ENCODE results near the gene NUMB. TPM values are rescaled to one million over a fixed set of nuclear protein-coding genes. Genes with fewer than 3 reads are reported as not detected.

Gene NUMB
- total and polyA plus RNA-seq, 2 donors (not counting 1 experiment from before 2014, with no cell fraction given): 36.0 to 151 TPM

GRCh38 chr14:73255005-73255400 lies 203.3 kb downstream of the NUMB start:
- no peak for DNase-seq (ENCODE audit: low read depth in 2 of 2)
- TF ChIP-seq EZH2 (IDR thresholded peaks at IDR 0.05; ENCODE audit: low read length, missing control alignments): no peak
- no peak for TF ChIP-seq CTCF (conservative IDR thresholded peaks at IDR 0.05 in 1 of 2, IDR thresholded peaks at IDR 0.05 in 1 of 2; ENCODE audit: low read depth in 1 of 2, low read length in 2 of 2)
- H4K20me1 ChIP-seq (ENCODE audit: control insufficient read depth, extremely low read depth, insufficient read depth, low read length): no peaks in the 10 kb centered on the region
- H3K9ac ChIP-seq (ENCODE audit: insufficient read depth, low read length): no peak overlapping the region
- no peaks in the 10 kb centered on the region for H3K27me3 ChIP-seq (ENCODE audit: control insufficient read depth, insufficient read depth, low read length)
- no peaks in the 10 kb centered on the region for H3K36me3 ChIP-seq (ENCODE audit: control insufficient read depth, insufficient read depth, low read length)
- H3K4me1 ChIP-seq (ENCODE audit: control insufficient read depth, extremely low read depth, insufficient read depth, low read length): no peaks in the 10 kb centered on the region
- H3K27ac ChIP-seq (ENCODE audit: insufficient read depth, low read length): no peak overlapping the region
- no peak overlapping the region for H3K4me3 ChIP-seq (replicated peaks in 1 of 4; ENCODE audit: control extremely low read depth in 1 of 4, insufficient read depth in 1 of 4, low read depth in 3 of 4, low read length in 4 of 4)
- no peak overlapping the region for H3K4me2 ChIP-seq (ENCODE audit: extremely low read depth, insufficient read depth, low read length)
- H2AFZ ChIP-seq (ENCODE audit: low read length): no peak overlapping the region
- H3K9me3 ChIP-seq (ENCODE audit: control insufficient read depth, insufficient read depth, low read depth, low read length): no peaks in the 10 kb centered on the region
- no peaks in the 10 kb centered on the region for H3K79me2 ChIP-seq (ENCODE audit: control insufficient read depth, insufficient read depth, low read length)

- no peaks in the 10 kb centered on the region for H3K79me2 ChIP-seq (ENCODE audit: control insufficient read depth, insufficient read depth, low read length)
- no peak overlapping the region for H3K27ac ChIP-seq (ENCODE audit: insufficient read depth, low read length)
- H3K9ac ChIP-seq (ENCODE audit: insufficient read depth, low read length): no peak overlapping the region
- no peak overlapping the region for H3K4me2 ChIP-seq (ENCODE audit: extremely low read depth, insufficient read depth, low read length)
- H3K9me3 ChIP-seq (ENCODE audit: control insufficient read depth, insufficient read depth, low read depth, low read length): no peaks in the 10 kb centered on the region
- H3K36me3 ChIP-seq (ENCODE audit: control insufficient read depth, insufficient read depth, low read length): no peaks in the 10 kb centered on the region
- no peak for DNase-seq (ENCODE audit: low read depth in 2 of 2)
- H3K4me1 ChIP-seq (ENCODE audit: control insufficient read depth, extremely low read depth, insufficient read depth, low read length): no peaks in the 10 kb centered on the region
- H3K27me3 ChIP-seq (ENCODE audit: control insufficient read depth, insufficient read depth, low read length): no peaks in the 10 kb centered on the region
- no peak overlapping the region for H3K4me3 ChIP-seq (replicated peaks in 1 of 4; ENCODE audit: control extremely low read depth in 1 of 4, insufficient read depth in 1 of 4, low read depth in 3 of 4, low read length in 4 of 4)
- H4K20me1 ChIP-seq (ENCODE audit: control insufficient read depth, extremely low read depth, insufficient read depth, low read length): no peaks in the 10 kb centered on the region
- no peak overlapping the region for H2AFZ ChIP-seq (ENCODE audit: low read length)
- TF ChIP-seq CTCF (conservative IDR thresholded peaks at IDR 0.05 in 1 of 2, IDR thresholded peaks at IDR 0.05 in 1 of 2; ENCODE audit: low read depth in 1 of 2, low read length in 2 of 2) (no peak), EZH2 (IDR thresholded peaks at IDR 0.05; ENCODE audit: low read length, missing control alignments) (no peak)
Measured at GRCh38 chr14:73254247-73255004, 203.9 kb downstream of the NUMB start.

DNA sequence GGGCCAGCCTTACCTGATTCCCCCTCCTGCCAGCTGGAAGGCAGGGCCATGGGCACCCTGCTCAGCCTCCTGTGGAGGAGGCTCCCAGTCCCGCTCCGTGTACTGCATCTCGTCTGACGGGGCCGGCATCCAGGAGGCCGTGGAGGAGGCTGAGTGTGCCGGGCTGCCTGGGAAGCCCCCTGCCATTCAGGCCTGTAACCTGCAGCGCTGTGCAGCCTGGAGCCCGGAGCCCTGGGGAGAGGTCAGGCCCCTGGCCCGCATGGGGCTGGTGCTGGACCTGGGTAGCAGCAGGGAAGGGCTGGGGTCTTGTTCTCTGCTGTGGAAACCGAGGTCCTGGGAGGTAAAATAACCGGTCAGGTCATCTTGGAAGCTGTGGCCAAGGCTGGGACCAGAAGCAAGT lies 204.6 kb downstream of the NUMB start:
- TF ChIP-seq EZH2 (IDR thresholded peaks at IDR 0.05; ENCODE audit: low read length, missing control alignments) (no peak), CTCF (conservative IDR thresholded peaks at IDR 0.05 in 1 of 2, IDR thresholded peaks at IDR 0.05 in 1 of 2; ENCODE audit: low read depth in 1 of 2, low read length in 2 of 2) (no peak)

More for the DNA sequence above, 204.6 kb downstream of the NUMB start:
- no peaks in the 10 kb centered on the region for H4K20me1 ChIP-seq (ENCODE audit: control insufficient read depth, extremely low read depth, insufficient read depth, low read length)
- H3K4me3 ChIP-seq (replicated peaks in 1 of 4; ENCODE audit: control extremely low read depth in 1 of 4, insufficient read depth in 1 of 4, low read depth in 3 of 4, low read length in 4 of 4): no peak overlapping the region
- H3K79me2 ChIP-seq (ENCODE audit: control insufficient read depth, insufficient read depth, low read length): no peaks in the 10 kb centered on the region
- H3K4me2 ChIP-seq (ENCODE audit: extremely low read depth, insufficient read depth, low read length): no peak overlapping the region
- H3K27me3 ChIP-seq (ENCODE audit: control insufficient read depth, insufficient read depth, low read length): no peaks in the 10 kb centered on the region
- no peaks in the 10 kb centered on the region for H3K36me3 ChIP-seq (ENCODE audit: control insufficient read depth, insufficient read depth, low read length)
- H3K4me1 ChIP-seq (ENCODE audit: control insufficient read depth, extremely low read depth, insufficient read depth, low read length): no peaks in the 10 kb centered on the region
- H3K27ac ChIP-seq (ENCODE audit: insufficient read depth, low read length): no peak overlapping the region
- no peak for DNase-seq (ENCODE audit: low read depth in 2 of 2)
- no peak overlapping the region for H2AFZ ChIP-seq (ENCODE audit: low read length)
- no peak overlapping the region for H3K9ac ChIP-seq (ENCODE audit: insufficient read depth, low read length)
- no peaks in the 10 kb centered on the region for H3K9me3 ChIP-seq (ENCODE audit: control insufficient read depth, insufficient read depth, low read depth, low read length)
